HG02610 (cell line): ENCODE data around the gene PGA3.
"Not testable (repeated sequence)": the region's sequence is repeated elsewhere in the genome, so short reads cannot be mapped to it uniquely, and the experiment has no call there.

Source experiments
- ATAC-seq: cut with Tn5 transposase; IDR thresholded peaks from one replicate; pipeline ENCODE4 v1.9.1; 2021; ENCODE audit warnings: mild to moderate bottlenecking, moderate library complexity; ENCODE audit not compliant: unreplicated experiment

The PGA3 gene

GRCh38 chr11:61204502-61205059, 1.3 kb downstream of the PGA3 start:
- ATAC-seq: not testable (repeated sequence)

DNA sequence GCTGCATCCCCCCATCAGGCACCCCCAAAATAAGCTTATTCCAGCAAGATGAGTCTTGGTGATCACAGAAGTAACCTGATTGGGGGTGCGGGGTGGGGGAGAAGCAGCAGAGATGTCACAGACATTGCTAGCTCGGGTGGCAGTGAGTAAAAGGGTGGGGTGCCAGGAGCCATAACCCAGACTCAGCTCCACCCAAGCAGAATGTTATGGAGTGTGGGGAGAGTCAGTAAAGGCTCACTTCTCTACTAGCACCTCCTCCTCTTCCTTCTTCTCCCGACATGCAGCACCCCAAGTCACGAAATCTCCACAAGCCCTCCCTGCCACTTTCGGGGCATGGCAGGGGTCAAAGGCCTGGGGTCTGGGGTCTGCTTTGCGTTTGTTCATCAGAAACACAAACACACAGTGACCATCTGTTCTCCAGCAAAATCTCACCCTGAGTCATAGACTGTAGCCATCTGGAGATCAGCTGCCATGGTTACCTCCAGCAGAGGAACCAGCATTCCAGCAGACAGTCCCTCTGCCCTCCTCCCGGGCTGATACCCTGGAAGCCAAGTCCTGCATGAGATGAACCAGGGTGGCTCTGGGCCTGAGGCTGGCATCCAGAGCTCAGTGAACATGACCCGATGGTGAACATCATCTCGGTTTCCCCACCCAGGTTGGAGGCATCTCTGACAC, 4.5 kb downstream of the PGA3 start:
- ATAC-seq: not testable (repeated sequence)

- not testable (repeated sequence) for ATAC-seq
Measured at GRCh38 chr11:61210629-61211028, 7.3 kb downstream of the PGA3 start.

- not testable (repeated sequence) for ATAC-seq
Measured at GRCh38 chr11:61211327-61211952, 8.1 kb downstream of the PGA3 start.

- ATAC-seq: not testable (repeated sequence)
Measured at GRCh38 chr11:61212202-61212601, 8.9 kb downstream of the PGA3 start.

GRCh38 chr11:61213711-61214324, 10.5 kb downstream of the PGA3 start:
- ATAC-seq: not testable (repeated sequence)

DNA sequence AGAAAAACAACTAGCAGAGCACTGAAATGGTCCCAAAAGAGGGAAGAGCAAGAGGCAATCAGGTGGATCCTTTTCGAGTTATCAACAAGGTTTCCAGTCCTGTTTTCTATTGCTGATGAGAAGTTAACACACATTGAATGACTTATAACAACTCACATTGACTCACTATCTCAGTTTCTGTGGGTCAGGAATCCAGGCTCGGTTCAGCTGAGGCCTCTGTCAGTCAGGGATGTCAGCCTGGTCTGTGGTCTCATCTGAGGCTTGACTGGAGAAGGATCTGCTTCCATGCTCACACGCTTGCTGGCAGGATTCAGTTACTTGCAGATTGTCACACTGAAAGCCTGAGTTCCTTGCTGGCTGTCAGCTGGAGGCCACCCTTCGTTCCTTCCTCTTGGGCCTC, 15.0 kb downstream of the PGA3 start:
- not testable (repeated sequence) for ATAC-seq

GRCh38 chr11:61219016-61219415, 15.7 kb downstream of the PGA3 start:
- not testable (repeated sequence) for ATAC-seq

DNA sequence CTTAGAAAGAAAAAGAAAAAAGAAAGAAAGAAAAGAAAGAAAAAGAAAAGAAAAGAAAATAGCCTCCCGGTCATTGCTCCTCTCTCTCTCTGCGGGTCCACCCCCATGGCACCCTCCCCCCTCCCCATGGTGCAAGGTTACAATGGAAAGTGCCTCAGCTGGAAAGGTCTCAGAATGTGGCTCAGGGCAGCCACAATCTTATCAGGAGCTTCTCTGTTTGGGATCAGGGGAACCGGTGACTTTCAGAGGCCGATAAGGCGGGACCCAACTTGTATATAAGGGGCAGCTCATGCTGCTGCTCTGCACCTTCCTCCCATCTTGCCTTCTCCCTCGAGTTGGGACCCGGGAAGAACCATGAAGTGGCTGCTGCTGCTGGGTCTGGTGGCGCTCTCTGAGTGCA, 18.7 kb downstream of the PGA3 start, which contains the start of gene PGA4:
PGA4 (plus strand) TSS at position 301 of the 400 bp plus-strand sequence; CDS start at position 355, 54 bp downstream.
- ATAC-seq: not testable (repeated sequence)

GRCh38 chr11:61222692-61223091, 19.4 kb downstream of the PGA3 start:
- not testable (repeated sequence) for ATAC-seq

DNA sequence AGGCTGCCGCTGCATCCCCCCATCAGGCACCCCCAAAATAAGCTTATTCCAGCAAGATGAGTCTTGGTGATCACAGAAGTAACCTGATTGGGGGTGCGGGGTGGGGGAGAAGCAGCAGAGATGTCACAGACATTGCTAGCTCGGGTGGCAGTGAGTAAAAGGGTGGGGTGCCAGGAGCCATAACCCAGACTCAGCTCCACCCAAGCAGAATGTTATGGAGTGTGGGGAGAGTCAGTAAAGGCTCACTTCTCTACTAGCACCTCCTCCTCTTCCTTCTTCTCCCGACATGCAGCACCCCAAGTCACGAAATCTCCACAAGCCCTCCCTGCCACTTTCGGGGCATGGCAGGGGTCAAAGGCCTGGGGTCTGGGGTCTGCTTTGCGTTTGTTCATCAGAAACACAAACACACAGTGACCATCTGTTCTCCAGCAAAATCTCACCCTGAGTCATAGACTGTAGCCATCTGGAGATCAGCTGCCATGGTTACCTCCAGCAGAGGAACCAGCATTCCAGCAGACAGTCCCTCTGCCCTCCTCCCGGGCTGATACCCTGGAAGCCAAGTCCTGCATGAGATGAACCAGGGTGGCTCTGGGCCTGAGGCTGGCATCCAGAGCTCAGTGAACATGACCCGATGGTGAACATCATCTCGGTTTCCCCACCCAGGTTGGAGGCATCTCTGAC, 23.3 kb downstream of the PGA3 start:
- ATAC-seq: not testable (repeated sequence)

DNA sequence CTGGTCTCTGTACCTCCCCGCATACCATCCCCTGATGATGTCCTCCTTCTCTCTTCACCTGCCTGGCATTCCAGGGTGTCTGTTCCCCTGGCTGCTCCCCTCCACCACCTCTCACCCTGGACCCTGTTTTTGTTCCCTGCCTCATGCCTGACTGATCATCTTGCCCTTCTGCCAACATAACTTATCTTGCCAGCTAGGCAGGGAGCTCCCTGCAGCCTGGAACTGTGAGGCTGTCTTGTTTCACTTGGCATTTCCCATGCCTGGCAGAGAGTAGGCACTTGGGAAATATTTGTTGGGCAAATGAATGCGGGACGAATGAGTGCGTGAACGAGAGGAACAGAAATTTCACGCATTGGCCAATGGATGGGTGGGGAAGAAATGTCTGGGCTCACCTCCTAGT, 26.1 kb downstream of the PGA3 start:
- not testable (repeated sequence) for ATAC-seq

DNA sequence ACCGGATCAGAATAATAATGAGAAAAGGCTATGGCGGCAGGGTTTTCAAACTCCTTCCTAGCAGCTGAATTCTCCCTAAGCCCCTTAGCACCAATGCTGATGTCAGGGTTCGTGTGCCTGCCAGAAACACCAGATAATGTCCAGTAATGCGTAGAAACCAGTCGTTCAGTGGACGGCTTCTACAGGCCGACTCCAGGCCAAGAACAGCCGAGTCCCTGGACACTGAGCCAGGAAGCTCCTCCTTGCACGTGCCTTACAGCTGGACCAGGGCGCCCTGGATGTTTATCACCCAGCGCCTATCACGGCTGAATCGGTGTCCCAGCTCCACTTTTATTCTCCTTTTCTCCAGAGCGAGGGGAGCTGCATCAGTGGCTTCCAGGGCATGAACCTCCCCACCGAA, 27.7 kb downstream of the PGA3 start:
- ATAC-seq: not testable (repeated sequence)

DNA sequence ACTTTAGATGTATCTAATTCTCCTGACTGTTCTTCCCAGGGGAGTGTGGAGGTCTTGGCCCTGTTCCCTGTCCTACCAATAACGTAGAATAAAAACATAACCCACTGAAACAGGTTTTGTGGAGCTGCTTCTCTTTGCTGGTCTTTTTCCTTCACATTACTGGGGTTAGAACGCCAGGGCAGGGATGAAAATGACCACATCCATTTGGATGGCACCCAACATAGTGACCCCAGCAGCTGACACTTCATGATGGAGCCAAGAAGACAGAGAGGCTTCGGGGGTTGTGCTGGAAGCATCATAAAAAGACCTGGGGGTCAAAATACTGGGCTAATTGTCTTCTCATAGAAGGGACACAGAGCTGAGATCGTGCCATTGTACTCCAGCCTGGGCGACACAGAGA, 28.3 kb downstream of the PGA3 start:
- not testable (repeated sequence) for ATAC-seq

- ATAC-seq: not testable (repeated sequence)
Measured at GRCh38 chr11:61232548-61233145, 29.3 kb downstream of the PGA3 start.

GRCh38 chr11:61237130-61237529, 33.8 kb downstream of the PGA3 start:
- ATAC-seq: not testable (repeated sequence)

DNA sequence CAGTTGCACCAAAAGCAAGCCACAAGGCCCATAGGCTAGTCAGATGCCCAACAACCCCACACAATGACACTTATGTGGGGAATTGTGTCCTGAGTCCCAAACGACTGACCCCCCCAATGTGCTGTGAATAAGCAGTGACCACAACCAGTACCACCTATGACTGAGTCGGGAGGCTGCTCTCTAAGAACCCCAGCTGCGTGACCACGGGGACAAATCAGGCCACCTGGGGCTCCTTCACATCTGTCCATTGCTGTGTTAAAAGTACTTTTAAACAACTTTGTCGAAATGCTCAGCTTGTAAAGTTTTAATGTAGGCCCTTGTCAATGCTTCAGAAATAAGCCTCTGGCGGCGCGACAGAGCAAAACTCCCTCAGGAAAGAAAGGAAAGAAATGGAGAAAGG, 37.0 kb downstream of the PGA3 start:
- not testable (repeated sequence) for ATAC-seq

- not testable (repeated sequence) for ATAC-seq
Measured at GRCh38 chr11:61240875-61241274, 37.6 kb downstream of the PGA3 start, which contains the start of gene PGA5. Gene PGA5, plus strand, starts transcription at chr11:61241175. Its CDS starts 52 bp downstream, at chr11:61241227.

DNA sequence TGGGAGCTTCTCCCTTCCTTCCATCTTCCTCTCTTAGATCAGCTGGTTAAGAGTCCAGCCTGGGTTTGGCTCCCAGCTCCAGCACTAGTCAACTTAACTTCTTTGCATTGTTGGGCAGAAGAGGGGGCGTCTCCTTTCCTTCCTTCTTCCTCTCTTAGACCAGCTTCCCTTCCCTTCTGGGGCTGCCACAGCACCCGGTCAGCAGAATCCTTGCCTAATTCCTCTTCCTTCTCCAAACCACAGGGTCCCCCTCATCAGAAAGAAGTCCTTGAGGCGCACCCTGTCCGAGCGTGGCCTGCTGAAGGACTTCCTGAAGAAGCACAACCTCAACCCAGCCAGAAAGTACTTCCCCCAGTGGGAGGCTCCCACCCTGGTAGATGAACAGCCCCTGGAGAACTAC, 38.2 kb downstream of the PGA3 start:
- ATAC-seq: not testable (repeated sequence)

DNA sequence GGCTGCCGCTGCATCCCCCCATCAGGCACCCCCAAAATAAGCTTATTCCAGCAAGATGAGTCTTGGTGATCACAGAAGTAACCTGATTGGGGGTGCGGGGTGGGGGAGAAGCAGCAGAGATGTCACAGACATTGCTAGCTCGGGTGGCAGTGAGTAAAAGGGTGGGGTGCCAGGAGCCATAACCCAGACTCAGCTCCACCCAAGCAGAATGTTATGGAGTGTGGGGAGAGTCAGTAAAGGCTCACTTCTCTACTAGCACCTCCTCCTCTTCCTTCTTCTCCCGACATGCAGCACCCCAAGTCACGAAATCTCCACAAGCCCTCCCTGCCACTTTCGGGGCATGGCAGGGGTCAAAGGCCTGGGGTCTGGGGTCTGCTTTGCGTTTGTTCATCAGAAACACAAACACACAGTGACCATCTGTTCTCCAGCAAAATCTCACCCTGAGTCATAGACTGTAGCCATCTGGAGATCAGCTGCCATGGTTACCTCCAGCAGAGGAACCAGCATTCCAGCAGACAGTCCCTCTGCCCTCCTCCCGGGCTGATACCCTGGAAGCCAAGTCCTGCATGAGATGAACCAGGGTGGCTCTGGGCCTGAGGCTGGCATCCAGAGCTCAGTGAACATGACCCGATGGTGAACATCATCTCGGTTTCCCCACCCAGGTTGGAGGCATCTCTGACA, 42.1 kb downstream of the PGA3 start:
- not testable (repeated sequence) for ATAC-seq
